Germinal center (tissue), 1 donor: ENCODE measurements around the gene MYEF2.

Experiments used
- DNase-seq: peaks from one replicate; pipeline ENCODE4 v3.0.0; 2012; ENCODE audit warnings: mixed read lengths, low spot score

MYEF2 gene

GRCh38 chr15:48087844-48088243, 90.3 kb downstream of the MYEF2 start:
- DNase-seq = no peak

GRCh38 chr15:48086576-48086975, 91.5 kb downstream of the MYEF2 start:
- no peak for DNase-seq

GRCh38 chr15:48086133-48086532, 92.0 kb downstream of the MYEF2 start:
- DNase-seq = no peak

GRCh38 chr15:48085591-48085930, 92.5 kb downstream of the MYEF2 start:
- DNase-seq = no peak

- peak; percentile 7 for DNase-seq
Measured at GRCh38 chr15:48084759-48085590, 93.1 kb downstream of the MYEF2 start.
